ENCODE results near the gene CSTB.

The CSTB gene

DNA sequence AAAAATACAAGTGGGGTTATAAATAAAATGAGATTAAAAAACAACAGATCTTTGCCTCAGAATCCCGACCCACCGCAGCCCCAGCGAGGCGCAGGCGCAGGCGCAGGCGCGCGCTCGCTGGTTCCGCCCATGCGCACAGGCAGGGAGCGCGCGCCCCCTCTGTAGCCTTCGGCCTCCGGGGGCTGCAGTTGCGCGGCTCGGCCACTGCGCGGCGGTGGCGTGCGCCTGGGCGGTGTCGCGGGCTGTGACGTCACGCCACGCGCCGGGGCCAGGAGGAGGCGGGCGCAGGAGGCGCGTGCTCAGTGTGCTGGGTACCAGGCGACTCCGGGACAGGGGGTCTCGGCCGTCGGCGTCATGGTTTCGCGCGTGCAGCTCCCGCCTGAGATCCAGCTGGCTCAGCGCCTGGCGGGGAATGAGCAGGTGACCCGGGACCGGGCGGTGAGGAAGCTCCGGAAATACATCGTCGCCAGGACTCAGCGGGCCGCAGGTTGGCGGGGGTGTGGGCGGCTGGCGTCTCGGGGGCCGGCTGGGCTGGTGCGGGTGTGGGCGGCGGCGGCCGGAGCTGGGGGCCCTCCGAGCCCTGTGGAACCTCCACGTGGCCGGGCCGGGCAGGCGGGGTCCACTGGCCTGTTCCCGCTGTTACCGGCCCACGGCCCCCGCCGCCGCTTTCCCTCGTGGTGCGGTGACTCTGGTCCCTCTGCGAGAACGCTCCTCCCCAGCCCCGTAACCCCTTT is 13.3 kb upstream of the CSTB start, which contains the start of gene RRP1:
TSS of gene RRP1 (plus strand) at position 302 of the 734 bp plus-strand sequence. CDS start at position 355, 53 bp downstream.
- DNase-seq: peak; percentile 98

DNA sequence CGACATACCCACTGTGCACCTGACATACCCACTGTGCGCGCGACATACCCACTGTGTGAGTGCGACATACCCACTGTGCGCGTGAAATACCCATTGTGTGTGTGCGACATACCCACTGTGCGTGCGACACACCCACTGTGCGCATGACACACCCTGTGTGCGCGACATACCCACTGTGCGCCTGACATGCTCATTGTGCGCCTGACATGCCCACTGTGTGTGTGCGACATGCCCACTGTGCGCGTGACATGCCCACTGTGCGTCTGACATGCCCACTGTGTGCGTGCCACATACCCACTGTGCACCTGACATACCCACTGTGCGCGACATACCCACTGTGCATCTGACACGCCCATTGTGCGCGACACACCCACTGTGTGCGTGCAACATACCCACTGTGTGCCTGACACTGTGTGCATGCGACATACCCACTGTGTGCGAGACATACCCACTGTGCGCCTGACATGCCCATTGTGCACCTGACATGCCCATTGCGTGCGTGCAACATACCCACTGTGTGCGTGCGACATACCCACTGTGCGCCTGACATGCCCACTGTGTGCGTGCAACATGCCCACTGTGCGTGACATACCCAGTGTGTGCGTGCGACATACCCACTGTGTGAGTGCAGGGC is 10.8 kb upstream of the CSTB start:
- DNase-seq: no peak

DNA sequence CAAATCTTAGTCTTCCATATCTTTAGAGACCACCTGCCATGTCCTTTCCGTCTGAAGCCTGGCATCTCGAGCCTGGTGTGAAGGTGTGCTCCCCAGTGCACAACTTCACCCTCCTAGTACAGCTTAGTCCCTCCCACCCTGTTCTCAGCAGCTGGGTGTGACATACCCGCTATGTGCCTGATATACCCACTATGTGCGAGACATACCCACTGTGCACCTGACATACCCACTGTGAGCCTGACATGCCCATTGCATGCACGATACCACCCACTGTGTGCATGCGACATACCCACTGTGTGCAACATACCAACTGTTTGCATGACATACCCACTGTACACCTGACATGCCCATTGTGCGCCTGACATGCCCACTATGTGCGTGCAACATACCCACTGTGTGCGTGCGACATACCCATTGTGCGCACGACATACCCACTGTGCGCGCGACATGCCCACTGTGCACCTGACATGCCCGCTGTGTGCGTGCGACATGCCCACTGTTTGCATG is 10.2 kb upstream of the CSTB start:
- peak; percentile 25 for DNase-seq

DNA sequence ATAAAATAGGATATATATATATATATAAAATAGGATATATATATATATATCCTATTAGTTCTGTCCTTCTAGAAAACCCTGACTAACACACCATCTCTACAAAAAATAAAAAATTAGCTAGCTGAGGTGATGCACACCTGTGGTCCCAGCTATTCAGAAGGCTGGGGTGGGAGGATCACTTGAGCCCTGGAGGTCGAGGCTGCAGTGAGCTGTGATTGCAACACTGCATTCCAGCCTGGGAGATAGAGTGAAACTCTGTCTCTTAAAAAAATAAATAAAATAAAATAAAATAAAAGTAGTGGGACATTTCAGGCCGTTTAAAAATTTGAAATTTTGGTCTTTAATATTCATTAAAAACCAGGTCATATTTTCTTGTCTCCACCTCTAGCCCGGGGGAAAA is 9.0 kb upstream of the CSTB start:
- DNase-seq: no peak

DNA sequence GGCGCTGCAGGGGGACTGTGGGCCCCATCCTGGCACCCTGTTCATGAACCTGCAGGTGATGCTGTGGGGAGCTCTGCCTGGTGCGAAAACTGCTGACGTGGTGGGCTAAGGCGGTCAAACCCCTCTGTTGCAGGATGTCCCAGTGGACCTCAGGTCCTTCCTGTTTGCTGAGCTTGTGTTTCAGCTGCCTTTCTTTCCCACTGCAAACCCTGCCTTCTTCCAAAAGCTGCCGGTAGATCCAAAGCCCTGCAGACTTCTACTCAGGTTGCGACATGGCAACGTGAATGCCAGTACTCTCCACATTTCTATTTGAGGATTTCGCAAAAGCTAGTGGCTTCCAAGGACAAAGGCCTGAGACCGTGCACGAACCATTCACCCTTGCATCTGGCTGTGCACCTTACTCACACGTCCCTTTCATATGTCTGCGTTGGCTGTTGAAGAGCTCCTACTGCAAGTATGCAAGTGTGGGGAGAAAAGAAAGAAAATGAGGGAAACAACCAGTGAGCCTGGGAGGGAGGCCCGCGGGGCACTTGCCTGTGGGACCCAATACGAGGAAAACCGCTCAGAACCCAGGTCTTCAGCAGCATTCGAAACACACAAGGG is 7.1 kb upstream of the CSTB start:
- DNase-seq: no peak

DNA sequence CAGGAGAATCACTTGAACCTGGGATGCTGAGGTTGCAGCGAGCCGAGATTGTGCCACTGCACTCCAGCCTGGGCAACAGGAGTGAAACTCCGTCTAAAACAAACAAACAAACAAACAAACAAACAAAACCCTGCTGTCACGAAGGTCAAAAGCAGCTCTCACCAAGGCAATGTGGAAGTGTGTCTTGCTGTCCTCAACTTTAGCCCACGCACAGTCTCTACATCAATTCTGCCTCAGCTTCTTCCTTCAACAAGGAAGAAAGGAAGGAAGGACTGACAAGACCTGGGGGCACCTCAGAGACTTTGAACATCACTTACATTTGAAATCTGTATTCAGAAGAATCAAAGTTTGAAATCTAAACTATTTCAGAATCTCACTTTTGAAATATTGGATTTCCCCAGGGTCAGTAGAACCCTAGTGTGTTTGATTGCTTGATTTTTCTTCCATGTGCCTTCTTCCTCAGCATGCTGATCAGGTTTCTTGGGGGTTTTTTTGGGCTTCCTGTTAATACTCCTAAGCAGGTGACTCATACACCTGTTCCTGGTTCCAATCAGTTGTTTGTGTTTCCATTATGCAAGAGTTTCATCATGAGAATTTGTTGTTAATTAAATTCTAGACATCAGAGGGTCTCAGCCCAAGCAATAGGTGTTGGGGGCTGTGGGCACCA is 6.5 kb upstream of the CSTB start:
- no peak for DNase-seq

DNA sequence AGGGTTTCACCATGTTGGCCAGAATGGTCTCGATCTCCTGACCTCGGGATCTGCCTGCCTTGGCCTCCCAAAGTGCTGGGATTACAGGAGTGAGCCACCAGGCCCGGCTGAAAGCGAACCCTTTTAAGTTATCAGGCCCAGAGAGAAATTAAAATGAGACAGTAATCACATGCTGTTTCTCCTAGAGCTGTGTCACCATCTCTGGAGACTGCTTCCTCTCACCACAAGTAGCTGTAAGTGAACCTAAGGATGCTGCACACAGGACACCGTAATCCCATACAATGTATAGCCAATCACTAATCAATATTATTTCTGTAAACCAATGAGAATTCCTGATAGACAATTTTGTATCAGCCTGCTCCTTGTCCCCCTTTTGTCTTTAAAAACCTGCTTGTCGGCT is 5.7 kb upstream of the CSTB start:
- DNase-seq: no peak

DNA sequence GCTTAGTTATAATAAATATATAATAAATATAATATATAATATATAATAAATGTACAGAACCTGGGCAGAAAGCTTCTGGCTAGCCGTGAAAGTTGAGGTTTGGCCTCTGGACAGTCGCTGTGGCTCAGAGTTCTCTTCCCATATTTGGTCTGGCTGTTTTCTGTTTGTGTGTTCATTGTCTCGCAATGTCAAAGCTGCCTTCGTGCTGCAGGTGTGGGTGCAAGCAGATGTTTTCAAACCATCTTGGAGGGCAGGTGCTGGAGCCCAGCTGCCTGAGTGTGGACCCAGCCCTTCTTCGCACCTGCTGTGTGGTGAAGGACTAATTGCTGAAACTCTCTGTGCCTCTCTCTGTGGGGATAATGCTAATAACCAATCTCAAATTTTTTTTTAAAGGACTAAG is 3.6 kb upstream of the CSTB start:
- DNase-seq: no peak

DNA sequence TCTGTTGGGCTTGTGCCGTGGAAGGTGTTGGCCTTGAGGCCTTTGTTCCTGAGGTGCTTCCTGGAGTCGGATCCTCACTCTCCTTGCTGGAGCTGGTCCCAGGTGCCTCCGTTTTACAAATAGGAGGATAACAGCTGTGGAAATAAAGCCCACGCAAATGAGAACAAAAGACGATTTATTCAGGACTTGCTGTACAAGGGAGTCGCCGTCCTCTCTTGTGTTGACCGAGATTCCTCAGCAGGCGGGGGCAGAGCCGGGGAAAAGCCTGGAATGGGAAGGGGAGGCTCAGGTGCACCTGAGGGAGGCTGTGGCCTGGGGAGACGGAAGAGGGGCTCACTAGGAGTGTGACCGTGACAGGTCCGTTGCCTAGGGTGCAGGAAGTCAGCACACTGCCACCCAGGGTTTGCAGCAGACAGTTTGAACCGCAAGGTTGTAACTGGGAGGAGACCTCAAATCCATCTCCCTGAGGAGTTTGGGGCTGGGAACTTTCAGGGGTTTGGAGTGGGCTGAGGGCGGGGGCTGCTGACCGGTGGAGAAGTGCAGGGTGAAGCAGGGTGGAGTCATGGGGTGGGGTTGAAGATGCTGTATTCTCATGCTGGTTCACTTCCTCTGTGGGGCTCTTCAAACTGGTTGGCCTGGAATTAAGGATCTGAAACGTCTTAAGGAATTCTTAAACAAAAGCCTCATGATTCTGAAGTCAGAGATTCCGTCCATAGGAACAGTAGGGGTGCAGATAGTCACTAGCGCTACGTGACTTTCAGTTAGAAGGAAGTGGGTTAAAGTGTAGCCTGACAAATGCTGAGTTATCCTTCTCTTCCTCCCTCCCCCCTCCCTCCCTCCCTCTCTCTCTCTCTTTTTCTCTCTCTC is 2.6 kb upstream of the CSTB start:
- DNase-seq: no peak

DNA sequence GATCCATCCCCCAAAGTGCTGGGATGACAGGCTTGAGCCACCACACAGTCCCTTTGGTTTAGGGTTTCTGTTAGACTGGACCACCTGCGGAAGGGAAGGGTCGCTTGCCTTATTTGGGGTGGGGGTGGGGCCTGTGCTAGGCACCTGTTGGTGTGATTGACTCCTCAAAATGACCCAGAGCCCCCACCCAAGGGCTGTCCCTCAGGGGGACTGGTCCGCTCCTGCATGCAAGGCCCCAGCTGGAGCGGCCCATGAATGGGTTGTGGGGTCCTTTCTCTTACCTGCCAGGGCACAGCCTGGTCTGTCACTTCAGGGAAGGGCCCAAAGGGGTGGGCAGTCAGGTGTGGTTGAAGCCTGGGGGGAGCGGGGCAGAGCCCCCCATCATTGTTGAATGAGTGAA is 1.8 kb upstream of the CSTB start:
- DNase-seq: no peak

DNA sequence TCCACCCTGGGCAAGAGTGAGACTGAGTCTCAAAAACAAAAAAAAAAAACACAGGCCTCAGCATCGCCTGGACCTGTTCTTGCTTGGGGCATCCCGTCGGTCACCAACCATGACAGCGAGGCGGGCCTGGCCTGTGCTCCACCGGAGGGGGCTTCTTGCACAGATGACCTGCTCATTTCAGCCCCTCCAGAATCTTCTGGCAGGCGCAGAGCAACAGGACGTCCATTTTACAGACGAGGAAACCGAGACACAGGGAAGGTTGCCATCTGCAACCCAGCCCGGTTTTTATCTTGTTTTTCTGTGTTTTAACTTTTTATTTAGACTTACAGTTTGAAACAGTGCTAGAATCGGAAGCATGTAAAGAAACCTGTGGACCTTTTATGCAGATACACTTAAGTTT is 918 bp downstream of the CSTB start:
- DNase-seq: no peak

DNA sequence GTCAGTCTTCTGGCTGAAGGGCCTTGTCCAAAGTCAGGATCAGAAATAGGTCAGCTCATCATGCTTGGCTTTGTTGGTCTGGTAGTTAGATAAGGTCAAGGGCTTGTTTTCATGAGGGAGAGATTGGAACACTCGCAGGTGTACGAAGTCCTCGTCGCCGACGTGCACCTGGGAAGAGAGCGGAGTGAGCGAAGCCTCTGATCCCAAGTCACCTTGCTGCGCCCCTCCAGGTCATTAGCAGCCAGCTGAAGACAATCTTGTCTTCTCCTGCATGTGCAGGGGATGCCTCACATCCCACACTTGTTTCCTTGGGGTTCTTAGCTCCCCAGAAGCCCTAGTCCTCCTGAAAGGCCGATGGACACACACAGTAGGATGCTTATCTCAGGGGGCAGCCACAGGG is 1.9 kb downstream of the CSTB start:
- no peak for DNase-seq

DNA sequence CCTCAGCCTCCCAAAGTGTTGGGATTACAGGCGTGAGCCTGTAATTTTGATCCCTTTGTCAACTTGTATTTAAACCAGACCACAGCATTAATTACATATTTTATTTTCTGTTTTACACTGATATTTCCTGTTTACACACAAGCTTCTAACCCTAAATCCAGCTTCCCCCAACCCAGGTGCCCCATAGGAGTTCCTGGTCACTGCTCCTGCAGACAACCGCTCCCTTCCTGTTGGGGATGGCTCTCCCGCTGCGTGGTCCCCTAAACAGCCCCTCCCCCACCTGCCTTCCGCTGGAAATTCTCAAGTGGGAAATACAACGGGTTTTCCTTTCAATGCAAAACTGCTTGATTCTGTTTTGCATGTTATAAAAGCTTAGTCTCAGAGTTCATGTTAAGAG is 3.7 kb downstream of the CSTB start:
- DNase-seq: no peak

DNA sequence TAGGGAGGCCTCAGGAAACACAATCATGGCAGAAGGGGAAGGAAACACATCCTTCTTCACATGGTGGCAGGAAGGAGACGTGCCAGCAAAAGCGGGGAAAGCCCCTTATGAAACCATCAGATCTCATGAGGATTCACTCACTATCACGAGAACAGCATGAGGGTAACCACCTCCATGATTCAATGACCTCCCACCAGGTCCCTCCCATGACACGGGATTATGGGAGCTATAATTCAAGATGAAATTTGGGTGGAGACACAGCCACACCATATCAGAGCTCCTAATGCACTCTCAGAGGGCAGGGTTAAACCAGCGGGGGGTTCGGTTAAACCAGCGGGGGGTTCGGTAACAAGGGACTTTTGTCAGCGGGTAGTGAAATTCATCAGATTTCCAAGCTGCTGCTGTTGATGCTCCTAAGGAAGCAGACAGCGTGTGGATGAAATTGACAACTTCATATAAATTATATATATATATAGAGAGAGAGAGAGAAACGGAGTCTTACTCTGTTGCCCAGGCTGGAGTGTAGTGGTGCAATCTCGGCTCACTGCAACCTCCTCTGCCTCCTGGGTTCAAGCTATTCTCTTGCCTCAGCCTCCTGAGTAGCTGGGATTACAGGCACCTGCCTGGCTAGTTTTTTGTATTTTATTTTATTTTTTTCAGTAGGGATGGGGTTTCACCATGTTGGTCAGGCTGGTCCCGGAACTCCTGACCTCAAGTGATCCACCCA is 4.2 kb downstream of the CSTB start:
- no peak for DNase-seq

DNA sequence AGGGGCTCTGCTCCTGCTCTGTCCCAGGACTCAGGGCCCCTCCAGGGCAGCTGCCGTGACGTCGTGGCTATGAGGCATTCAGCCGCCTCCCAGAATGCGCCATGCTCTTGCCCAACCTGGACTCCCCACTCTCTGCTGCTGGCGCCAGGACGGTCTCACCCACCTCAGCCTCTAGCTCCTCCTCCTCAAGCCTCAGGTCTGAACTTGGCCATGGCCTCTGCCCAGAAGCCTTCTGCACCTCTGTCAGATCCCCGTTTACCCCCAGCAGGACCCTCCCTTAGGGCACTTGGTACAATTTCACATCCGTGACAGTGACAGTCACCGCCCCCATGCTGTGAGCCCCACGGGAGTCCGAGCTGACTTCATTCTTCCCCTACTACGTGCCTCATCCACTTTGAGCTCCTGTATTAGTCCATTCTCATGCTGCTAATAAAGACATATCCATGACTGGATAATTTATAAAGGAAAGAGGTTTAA is 4.9 kb downstream of the CSTB start:
- no peak for DNase-seq

DNA sequence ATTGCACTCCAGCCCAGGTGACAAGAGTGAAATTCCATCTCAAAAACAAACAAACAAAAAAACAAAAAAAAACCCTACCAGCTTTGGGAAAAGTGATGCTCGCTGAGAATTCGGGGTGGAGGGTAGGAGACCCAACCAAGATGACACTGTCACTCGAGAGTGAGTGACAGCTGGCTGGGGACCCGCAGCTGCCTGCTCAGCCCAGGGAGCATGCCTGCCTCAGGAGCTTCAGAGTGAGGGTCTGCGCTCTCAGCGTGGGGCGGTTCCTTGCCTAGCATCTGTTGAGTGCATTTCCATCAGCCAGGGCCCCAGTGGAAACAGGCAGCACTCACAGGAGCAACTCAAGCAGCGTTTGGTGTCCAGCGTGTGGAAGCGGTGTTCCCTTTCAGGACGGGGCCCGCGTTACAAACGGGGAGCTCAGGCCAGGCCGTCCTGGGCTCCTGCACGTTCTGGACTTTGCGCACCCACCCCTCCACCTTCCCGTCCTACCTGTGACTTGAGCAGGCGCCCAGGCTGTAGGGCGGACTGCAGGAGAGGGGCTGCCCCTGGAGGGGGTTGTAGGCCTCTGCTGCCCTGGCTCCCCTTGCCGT is 5.9 kb downstream of the CSTB start:
- DNase-seq: no peak

DNA sequence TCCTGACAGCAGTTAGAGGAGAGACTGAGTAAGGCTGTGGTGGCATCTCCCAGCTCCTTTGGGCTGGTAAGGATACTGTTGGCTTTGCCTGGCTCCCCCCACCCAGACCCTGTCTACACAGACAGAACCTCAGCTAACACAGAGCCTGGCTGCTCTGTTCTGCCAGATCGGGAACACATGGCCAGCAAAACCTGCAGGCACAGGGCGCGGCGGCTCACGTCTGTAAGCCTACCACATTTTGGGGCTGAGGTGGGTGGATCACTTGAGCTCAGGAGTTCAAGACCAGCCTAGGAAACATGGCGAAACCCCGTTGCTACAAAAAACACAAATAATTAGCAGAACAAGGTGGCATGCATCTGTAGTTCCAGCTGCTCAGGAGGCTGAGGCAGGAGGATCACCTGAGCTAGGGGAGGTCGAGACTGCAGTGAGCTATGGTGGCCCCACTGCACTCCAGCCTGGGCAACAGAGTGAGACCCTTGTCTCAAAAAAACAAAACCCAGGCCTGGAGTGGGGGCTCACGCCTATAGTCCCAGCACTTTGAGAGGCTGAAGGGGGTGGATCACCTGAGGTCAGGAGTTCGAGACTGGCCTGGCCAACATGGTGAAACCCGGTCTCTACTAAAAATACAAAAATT is 6.7 kb downstream of the CSTB start:
- no peak for DNase-seq

DNA sequence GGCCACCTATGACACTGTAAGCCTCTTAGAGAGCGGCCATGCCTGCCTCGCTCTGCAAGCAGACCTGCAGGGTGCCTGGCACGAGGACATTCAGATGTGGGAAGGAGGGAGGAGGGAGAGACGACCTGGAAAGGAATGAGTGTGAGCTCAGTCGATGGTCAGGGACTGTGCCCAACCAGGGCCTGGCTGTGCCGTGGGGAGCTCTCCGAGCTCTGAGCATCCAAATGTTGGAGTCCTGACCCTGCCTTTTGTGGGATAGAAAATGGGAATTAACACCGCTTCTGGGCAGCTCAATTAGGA is 7.3 kb downstream of the CSTB start:
- DNase-seq: no peak

DNA sequence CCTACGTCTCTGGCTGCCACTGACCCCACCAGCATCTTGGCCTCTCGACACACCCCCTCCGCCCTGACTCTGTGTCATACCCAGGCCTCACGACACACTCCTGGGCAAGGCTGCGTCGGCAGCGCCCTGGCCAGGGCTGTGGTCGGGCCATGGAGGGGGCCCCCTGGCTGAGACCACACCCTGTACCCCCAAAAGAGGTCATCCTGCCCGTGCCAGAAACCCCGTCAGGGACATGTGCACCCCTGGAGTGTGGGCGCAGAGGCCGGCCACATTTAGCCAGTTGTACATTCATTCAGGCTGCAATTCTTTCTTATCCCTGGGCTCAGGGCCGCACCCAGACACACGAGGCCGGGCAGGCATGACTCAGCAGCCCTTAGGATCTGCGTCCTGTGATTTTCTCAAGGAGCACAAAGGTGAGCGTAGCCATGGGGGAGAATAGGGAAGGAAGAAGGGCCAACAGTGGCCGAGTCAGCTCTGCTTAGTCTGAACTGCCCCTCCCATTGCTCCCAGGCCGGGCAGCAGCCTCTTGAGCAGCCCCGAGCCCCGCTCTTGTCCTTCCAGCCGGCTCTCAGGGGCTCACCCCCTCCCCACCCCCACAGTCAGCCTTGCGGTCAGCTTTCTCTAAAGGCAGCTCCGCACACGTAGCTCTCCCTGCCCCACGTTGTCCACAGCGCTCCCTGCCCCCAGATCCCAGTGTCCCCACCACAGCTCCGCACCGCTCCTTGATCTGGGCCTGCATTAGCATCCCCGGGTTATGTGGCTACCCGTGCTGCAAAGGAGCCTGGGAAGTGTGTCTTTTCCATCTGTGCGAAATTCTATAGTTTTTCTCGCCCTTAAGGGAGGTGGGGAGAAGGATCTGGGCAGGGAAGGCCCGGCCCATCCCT is 7.9 kb downstream of the CSTB start:
- DNase-seq: peak; percentile 54

DNA sequence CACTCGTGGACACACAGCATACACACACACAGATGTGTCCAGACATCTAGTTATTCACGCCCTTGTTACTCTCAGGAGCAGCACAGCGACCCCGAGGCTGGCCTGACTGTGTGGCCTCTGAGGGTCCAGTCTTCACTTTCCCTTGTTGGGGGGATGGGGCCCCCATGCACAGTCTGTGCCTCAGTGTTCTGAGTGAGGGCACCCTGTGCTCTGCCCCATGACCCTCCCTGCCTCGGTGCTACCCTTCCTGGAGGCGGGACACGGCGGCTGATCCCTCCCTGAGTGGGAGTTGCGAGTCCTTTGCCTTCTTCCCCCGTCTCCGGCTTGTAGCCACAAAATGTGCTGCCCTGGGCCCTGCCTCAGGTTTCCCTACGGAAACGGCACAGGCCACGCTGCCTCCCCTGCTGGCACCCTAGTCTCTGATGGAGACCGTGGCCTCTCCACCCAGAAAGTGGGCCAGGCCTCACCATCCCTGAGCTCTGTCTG is 8.6 kb downstream of the CSTB start:
- DNase-seq: no peak
